Right lobe of liver (tissue), 4 donors: ENCODE data around the gene PAFAH1B2.

ENCODE experiments used
- CTCF ChIP-seq, 4 donors: fragments of 200-600 bp in 3 of 4; fragments of 450-650 bp in 1 of 4; IDR thresholded peaks; one replicate each; pipeline versions ENCODE4 v1.5.1 to v1.8.0; 2016 to 2022; ENCODE audit warnings: antibody characterized with exemption in 4 of 4, mild to moderate bottlenecking in 2 of 4
- POLR2A ChIP-seq: fragments of 450-650 bp; IDR thresholded peaks from one replicate; pipeline ENCODE4 v1.6.1; 2017; ENCODE audit warnings: antibody characterized with exemption, mild to moderate bottlenecking
- donor health status: DM: no; HTN: no; CAD: no.
- donor health status: DM: no; HTN: no; CAD: no.
- donor health status: DM: no; HTN: yes; CAD: no.

GRCh38 chr11:117171404-117172061 lies 27.4 kb downstream of the PAFAH1B2 start:
- TF ChIP-seq CTCF (IDR thresholded peaks at IDR 0.05) (no peak), POLR2A (no peak)
